Fibroblast of pulmonary artery (primary cell): ENCODE results near the gene FABP3.

Experiments used
- DNase-seq: peaks from one replicate; pipeline ENCODE4 v3.0.0-alpha.2; 2010; ENCODE audit warnings: low read depth
- H3K4me3 ChIP-seq: replicated peaks from 2 replicates; pipeline ENCODE4 v1.5.1; 2011; ENCODE audit warnings: low read depth, mild to moderate bottlenecking, control low read depth, low read length, moderate library complexity
- TF ChIP-seq, protein P1 (sequence below): IDR thresholded peaks from 2 replicates; pipeline ENCODE4 v1.5.1; 2011; ENCODE audit warnings: mild to moderate bottlenecking, control low read depth, low read length, inconsistent platforms; ENCODE audit errors: missing control alignments

FABP3 gene

GRCh38 chr1:31345635-31346034 is 27.2 kb downstream of the FABP3 start:
- TF ChIP-seq, protein P1, sequence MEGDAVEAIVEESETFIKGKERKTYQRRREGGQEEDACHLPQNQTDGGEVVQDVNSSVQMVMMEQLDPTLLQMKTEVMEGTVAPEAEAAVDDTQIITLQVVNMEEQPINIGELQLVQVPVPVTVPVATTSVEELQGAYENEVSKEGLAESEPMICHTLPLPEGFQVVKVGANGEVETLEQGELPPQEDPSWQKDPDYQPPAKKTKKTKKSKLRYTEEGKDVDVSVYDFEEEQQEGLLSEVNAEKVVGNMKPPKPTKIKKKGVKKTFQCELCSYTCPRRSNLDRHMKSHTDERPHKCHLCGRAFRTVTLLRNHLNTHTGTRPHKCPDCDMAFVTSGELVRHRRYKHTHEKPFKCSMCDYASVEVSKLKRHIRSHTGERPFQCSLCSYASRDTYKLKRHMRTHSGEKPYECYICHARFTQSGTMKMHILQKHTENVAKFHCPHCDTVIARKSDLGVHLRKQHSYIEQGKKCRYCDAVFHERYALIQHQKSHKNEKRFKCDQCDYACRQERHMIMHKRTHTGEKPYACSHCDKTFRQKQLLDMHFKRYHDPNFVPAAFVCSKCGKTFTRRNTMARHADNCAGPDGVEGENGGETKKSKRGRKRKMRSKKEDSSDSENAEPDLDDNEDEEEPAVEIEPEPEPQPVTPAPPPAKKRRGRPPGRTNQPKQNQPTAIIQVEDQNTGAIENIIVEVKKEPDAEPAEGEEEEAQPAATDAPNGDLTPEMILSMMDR: no peak
- no peak for DNase-seq
- no peak overlapping the region for H3K4me3 ChIP-seq

- TF ChIP-seq, protein P1: no peak
- no peak for DNase-seq
- H3K4me3 ChIP-seq: no peak overlapping the region
Measured at GRCh38 chr1:31344503-31344902, 28.4 kb downstream of the FABP3 start.

- DNase-seq: no peak
- no peak overlapping the region for H3K4me3 ChIP-seq
- TF ChIP-seq, protein P1: no peak
Measured at GRCh38 chr1:31336687-31337467, 36.0 kb downstream of the FABP3 start.

- DNase-seq: peak; percentile 64
- no peak overlapping the region for H3K4me3 ChIP-seq
- TF ChIP-seq, protein P1: peak; percentile 69
Measured at GRCh38 chr1:31335007-31335406, 37.9 kb downstream of the FABP3 start.

DNA sequence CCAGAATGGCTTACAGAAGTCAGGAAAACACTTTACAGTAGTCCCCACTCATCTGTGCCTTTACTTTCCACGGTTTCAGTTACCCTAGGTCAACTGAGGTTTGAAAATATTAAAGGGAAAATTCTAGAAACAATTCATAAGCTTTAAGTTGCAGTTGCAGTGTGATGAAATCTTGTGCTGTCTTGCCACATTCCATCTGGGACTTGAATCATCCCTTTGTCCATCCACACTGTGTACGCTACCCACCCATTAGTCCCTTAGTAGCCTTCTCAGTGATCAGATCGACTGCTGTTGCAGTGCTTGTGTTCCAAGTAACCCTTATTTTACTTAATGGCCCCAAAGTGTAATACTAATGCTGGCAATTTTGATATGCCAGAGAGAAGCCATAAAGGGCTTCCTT is 45.5 kb downstream of the FABP3 start:
- DNase-seq: peak; percentile 62
- no peak overlapping the region for H3K4me3 ChIP-seq
- TF ChIP-seq, protein P1: no peak

DNA sequence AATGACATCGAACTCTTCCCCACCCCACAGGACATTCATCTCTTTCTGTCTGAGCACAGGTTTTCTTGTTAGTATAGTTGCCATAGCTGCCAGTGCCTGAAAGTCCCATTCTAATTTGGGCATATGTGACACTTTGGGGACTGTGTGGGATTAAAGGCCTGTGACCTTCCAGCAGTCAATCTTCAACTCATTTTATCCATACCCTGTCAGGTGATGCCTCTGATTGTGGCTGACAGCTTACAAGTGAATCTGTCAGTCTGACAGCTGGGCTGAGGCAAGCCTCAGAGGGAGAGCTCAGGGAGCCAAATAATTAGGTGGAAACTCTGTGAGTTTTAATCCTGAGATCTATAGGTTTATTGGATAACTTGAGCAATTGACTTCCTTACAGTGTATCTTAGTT is 46.4 kb downstream of the FABP3 start:
- TF ChIP-seq, protein P1: no peak
- DNase-seq: no peak
- no peak overlapping the region for H3K4me3 ChIP-seq

DNA sequence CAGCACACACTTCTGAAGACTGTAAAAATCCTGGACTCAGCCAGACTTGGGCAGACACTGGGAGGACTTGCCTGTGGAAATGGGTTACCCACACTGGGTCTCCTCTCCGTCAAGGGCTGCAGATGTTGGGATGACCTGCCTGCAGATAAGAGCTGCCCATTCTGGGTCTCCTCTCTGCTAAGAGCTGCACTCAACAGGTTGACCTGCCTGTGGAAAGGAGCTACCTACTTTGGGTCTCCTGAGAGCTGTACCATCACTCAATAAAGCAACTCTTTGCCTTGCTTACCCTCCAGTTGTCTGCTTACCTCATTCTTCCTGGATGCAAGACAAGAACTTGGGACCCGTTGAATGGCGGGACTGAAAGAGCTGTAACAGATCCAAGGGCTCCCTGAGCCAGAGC is 47.9 kb downstream of the FABP3 start:
- no peak overlapping the region for H3K4me3 ChIP-seq
- TF ChIP-seq, protein P1: no peak
- no peak for DNase-seq
